Activated CD8-positive, alpha-beta memory T cell treated with anti-CD3 and anti-CD28 coated beads for 4 hours (primary cell): ENCODE measurements around the gene SLC48A1.

Source experiments
- DNase-seq, 2 donors: peaks; one replicate each; pipeline ENCODE4 v3.0.0-alpha.2; 2020; ENCODE audit warnings: low read depth in 2 of 2

The SLC48A1 gene

GRCh38 chr12:47744005-47744651 is 28.9 kb upstream of the SLC48A1 start:
- peak; percentile 28 to 38 for DNase-seq

GRCh38 chr12:47744778-47745436 is 28.1 kb upstream of the SLC48A1 start:
- DNase-seq: no peak

GRCh38 chr12:47745485-47746041 is 27.5 kb upstream of the SLC48A1 start:
- no peak for DNase-seq

GRCh38 chr12:47746073-47746472 is 27.0 kb upstream of the SLC48A1 start:
- no peak for DNase-seq

- no peak for DNase-seq
Measured at GRCh38 chr12:47746523-47746922, 26.5 kb upstream of the SLC48A1 start.

GRCh38 chr12:47747126-47747525 is 25.9 kb upstream of the SLC48A1 start:
- DNase-seq: no peak

GRCh38 chr12:47747596-47748506 is 25.2 kb upstream of the SLC48A1 start:
- DNase-seq: no peak

- no peak for DNase-seq
Measured at GRCh38 chr12:47748507-47748828, 24.6 kb upstream of the SLC48A1 start.

- no peak for DNase-seq
Measured at GRCh38 chr12:47748899-47749298, 24.1 kb upstream of the SLC48A1 start.

GRCh38 chr12:47750229-47750798 is 22.7 kb upstream of the SLC48A1 start:
- DNase-seq: no peak

- no peak for DNase-seq
Measured at GRCh38 chr12:47750916-47751470, 22.0 kb upstream of the SLC48A1 start.

GRCh38 chr12:47751561-47751960 is 21.5 kb upstream of the SLC48A1 start:
- no peak for DNase-seq

GRCh38 chr12:47752121-47752520 is 20.9 kb upstream of the SLC48A1 start:
- DNase-seq: no peak

GRCh38 chr12:47752552-47752951 is 20.5 kb upstream of the SLC48A1 start:
- no peak for DNase-seq

- no peak for DNase-seq
Measured at GRCh38 chr12:47753021-47754001, 19.7 kb upstream of the SLC48A1 start.

GRCh38 chr12:47754126-47754525 is 18.9 kb upstream of the SLC48A1 start:
- no peak for DNase-seq

GRCh38 chr12:47754881-47755280 is 18.2 kb upstream of the SLC48A1 start:
- DNase-seq: no peak

GRCh38 chr12:47755655-47756562 is 17.1 kb upstream of the SLC48A1 start:
- DNase-seq: no peak

GRCh38 chr12:47757364-47757839 is 15.6 kb upstream of the SLC48A1 start:
- no peak for DNase-seq
